ENCODE data around the gene WNT8B. TPM values are rescaled to one million over a fixed set of nuclear protein-coding genes. Genes with fewer than 3 reads are reported as not detected.

Gene WNT8B
- total RNA-seq, 6 experiments from 2014 or later = not detected

- Mint-ChIP-seq H3K27ac (no peak overlapping the region), H3K36me3 (ENCODE audit: low read depth) (no peaks in the 10 kb centered on the region), H3K27me3 (ENCODE audit: insufficient read depth) (peaks cover 23% of the 10 kb centered on the region), H3K4me3 (no peak overlapping the region), H3K9me3 (no peaks in the 10 kb centered on the region), H3K4me1 (ENCODE audit: low read depth) (no peaks in the 10 kb centered on the region)
- DNase-seq = no peak
- TF ChIP-seq, protein P1, sequence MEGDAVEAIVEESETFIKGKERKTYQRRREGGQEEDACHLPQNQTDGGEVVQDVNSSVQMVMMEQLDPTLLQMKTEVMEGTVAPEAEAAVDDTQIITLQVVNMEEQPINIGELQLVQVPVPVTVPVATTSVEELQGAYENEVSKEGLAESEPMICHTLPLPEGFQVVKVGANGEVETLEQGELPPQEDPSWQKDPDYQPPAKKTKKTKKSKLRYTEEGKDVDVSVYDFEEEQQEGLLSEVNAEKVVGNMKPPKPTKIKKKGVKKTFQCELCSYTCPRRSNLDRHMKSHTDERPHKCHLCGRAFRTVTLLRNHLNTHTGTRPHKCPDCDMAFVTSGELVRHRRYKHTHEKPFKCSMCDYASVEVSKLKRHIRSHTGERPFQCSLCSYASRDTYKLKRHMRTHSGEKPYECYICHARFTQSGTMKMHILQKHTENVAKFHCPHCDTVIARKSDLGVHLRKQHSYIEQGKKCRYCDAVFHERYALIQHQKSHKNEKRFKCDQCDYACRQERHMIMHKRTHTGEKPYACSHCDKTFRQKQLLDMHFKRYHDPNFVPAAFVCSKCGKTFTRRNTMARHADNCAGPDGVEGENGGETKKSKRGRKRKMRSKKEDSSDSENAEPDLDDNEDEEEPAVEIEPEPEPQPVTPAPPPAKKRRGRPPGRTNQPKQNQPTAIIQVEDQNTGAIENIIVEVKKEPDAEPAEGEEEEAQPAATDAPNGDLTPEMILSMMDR (IDR thresholded peaks at IDR 0.05) = no peak
Observed at GRCh38 chr10:100436255-100436654, 26.6 kb upstream of the WNT8B start.

- Mint-ChIP-seq H3K4me3 (no peak overlapping the region), H3K4me1 (ENCODE audit: low read depth) (no peaks in the 10 kb centered on the region), H3K27ac (no peak overlapping the region), H3K27me3 (ENCODE audit: insufficient read depth) (peaks cover 26% of the 10 kb centered on the region), H3K36me3 (ENCODE audit: low read depth) (no peaks in the 10 kb centered on the region), H3K9me3 (no peaks in the 10 kb centered on the region)
- TF ChIP-seq, protein P1 (IDR thresholded peaks at IDR 0.05) = no peak
- no peak for DNase-seq
Observed at GRCh38 chr10:100438674-100439315, 24.0 kb upstream of the WNT8B start.

GRCh38 chr10:100442548-100442947 is 20.3 kb upstream of the WNT8B start:
- DNase-seq = no peak
- TF ChIP-seq, protein P1 (IDR thresholded peaks at IDR 0.05) = no peak
- H3K9me3 Mint-ChIP-seq = peaks cover 5% of the 10 kb centered on the region; the same call in 1 of the 2 replicates
- peaks cover 26% of the 10 kb centered on the region for H3K27me3 Mint-ChIP-seq (ENCODE audit: insufficient read depth)
- H3K36me3 Mint-ChIP-seq (ENCODE audit: low read depth) = peaks cover 4% of the 10 kb centered on the region; the same call in 1 of the 2 replicates
- H3K4me1 Mint-ChIP-seq (ENCODE audit: low read depth) = no peaks in the 10 kb centered on the region
- H3K4me3 Mint-ChIP-seq = no peak overlapping the region
- H3K27ac Mint-ChIP-seq = no peak overlapping the region

DNA sequence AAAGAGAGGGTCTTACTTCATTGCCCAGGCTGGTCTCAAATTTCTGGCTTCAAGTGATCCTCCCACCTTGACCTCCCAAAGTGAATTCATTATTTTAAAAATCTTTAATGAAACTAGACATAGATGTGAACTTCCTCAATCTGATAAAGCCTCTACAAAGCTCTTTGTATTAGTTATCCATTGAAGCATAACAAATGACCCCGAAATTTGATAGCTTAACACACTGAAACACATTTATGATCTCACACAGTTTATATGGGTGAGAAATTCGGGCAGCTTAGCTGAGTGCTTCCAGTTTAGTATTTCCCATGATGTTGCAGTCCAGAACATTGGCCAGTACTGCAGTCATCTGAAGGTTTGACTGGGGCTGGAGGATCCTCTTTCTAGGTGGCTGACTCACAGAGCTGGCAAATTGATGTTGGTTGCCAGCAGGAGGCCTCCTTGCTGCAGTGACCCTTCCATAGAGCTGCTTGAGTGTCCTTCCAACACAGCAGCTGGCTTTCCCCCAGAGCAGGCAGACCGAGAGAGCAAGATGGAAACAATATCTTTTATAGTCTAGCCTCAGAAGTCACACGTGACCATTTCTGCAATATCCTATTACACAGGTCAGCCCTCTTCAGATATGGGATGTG is 16.6 kb upstream of the WNT8B start:
- Mint-ChIP-seq H3K27me3 (ENCODE audit: insufficient read depth) (peaks cover 21% of the 10 kb centered on the region), H3K9me3 (peaks cover 5% of the 10 kb centered on the region; the same call in 1 of the 2 replicates), H3K27ac (no peak overlapping the region), H3K4me3 (no peak overlapping the region), H3K36me3 (ENCODE audit: low read depth) (peaks cover 4% of the 10 kb centered on the region; the same call in 1 of the 2 replicates), H3K4me1 (ENCODE audit: low read depth) (no peaks in the 10 kb centered on the region)
- DNase-seq = no peak
- TF ChIP-seq, protein P1 (IDR thresholded peaks at IDR 0.05) = no peak

DNA sequence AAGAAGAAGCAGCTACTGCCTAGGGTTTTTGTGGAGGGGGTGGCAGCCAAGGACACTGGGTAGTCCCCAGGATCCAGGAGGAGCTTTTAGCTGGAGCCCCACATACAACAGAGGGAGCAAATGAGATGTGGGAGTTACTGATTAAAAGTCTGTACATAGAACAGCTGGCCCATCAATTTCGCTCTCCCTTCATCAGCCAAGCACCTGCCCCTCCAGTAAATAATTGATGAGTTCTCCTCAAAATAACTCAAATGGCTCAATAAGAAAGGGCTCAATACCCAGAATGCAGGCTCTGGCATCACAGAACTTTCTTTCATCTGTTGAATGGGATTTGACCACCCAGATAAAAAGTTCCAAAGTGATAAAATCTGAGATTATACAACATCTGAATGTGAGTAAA is 15.1 kb upstream of the WNT8B start:
- TF ChIP-seq, protein P1 (IDR thresholded peaks at IDR 0.05) = no peak
- Mint-ChIP-seq H3K27ac (no peak overlapping the region), H3K4me1 (ENCODE audit: low read depth) (no peaks in the 10 kb centered on the region), H3K4me3 (no peak overlapping the region), H3K9me3 (peaks cover 5% of the 10 kb centered on the region; the same call in 1 of the 2 replicates), H3K36me3 (ENCODE audit: low read depth) (peaks cover 4% of the 10 kb centered on the region; the same call in 1 of the 2 replicates), H3K27me3 (ENCODE audit: insufficient read depth) (peaks cover 28% of the 10 kb centered on the region)
- DNase-seq = no peak

Data from HFFc6 (cell line).